ENCODE data around the gene NKX2-3.

The NKX2-3 gene

DNA sequence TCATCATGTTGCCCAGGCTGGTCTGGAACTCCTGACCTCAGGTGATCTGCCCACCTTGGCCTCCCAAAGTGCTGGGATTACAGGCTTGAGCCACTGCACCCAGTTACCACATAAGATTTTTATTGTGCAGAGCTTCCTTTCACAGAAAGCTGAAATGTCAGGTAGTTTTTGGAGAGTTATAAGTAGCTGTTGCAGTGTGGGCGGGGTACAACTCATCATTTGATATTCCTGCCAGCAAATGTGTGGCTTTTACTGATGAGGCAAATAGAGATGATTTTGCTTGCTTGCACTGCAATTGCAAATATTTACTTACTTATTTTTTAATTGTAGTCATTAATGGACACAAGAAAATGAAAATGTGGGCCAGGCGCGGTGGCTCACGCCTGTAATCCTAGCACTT, 32.4 kb downstream of the NKX2-3 start:
- no peak overlapping the region for H3K4me3 ChIP-seq (ENCODE audit: low read depth, low read length)
- TF ChIP-seq, protein P1, sequence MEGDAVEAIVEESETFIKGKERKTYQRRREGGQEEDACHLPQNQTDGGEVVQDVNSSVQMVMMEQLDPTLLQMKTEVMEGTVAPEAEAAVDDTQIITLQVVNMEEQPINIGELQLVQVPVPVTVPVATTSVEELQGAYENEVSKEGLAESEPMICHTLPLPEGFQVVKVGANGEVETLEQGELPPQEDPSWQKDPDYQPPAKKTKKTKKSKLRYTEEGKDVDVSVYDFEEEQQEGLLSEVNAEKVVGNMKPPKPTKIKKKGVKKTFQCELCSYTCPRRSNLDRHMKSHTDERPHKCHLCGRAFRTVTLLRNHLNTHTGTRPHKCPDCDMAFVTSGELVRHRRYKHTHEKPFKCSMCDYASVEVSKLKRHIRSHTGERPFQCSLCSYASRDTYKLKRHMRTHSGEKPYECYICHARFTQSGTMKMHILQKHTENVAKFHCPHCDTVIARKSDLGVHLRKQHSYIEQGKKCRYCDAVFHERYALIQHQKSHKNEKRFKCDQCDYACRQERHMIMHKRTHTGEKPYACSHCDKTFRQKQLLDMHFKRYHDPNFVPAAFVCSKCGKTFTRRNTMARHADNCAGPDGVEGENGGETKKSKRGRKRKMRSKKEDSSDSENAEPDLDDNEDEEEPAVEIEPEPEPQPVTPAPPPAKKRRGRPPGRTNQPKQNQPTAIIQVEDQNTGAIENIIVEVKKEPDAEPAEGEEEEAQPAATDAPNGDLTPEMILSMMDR (IDR thresholded peaks at IDR 0.05; ENCODE audit: low read depth, low read length, missing control alignments): no peak
- DNase-seq (ENCODE audit: low read depth): no peak

DNA sequence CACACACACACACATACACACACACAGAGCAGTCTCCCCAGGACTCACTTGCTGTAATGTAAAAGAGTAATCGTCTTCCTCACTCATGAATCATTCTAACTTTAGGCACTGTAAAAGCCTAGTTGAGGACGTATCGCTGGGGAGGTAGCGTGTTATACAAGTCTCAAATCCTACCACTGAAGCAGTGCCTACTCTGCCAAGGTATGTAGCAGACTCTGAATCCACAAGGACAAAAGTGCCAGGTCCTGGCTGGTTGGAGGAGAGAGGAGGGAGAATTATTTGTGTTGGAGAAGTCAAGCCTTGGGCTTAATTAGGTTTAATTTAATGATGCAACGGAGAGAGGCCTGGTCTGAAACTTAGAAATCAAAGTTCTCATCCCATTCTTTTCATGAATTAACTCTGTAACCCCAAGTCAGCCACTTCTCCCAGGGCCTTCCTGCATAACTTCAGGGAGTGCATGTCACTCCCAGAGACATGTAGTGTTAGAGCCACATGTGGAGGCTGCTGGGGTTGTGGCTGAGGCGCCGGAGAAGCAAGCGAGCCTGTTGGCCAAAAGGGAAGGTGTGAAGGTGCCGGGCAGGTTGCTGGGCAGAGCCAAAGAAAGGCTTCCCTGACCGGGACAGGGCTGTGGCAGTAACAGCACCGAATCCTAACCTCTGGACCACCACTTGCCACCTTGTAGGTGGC, 36.7 kb downstream of the NKX2-3 start:
- DNase-seq (ENCODE audit: low read depth): no peak
- TF ChIP-seq, protein P1 (IDR thresholded peaks at IDR 0.05; ENCODE audit: low read depth, low read length, missing control alignments): no peak
- H3K4me3 ChIP-seq (ENCODE audit: low read depth, low read length): no peak overlapping the region

DNA sequence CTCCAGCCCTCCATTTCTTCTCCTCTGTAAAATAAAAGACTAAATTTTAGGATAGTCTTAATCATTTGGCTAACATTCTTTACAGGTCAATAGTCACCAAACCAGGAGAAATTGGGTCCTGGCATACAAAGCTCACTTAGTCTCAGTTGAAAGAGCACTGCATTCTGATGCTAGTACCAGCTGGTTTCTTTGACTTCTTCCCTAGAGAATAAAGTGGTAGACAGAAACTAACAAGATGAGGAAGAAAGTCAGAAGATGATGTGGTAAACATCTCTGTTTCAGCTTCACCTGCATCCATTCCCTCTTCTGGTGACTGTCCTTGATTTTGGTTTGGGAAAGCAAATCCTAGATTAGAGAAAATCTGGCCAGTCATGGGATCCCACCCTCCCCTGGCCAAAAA, 37.2 kb downstream of the NKX2-3 start:
- no peak overlapping the region for H3K4me3 ChIP-seq (ENCODE audit: low read depth, low read length)
- TF ChIP-seq, protein P1 (IDR thresholded peaks at IDR 0.05; ENCODE audit: low read depth, low read length, missing control alignments): no peak
- DNase-seq (ENCODE audit: low read depth): no peak

DNA sequence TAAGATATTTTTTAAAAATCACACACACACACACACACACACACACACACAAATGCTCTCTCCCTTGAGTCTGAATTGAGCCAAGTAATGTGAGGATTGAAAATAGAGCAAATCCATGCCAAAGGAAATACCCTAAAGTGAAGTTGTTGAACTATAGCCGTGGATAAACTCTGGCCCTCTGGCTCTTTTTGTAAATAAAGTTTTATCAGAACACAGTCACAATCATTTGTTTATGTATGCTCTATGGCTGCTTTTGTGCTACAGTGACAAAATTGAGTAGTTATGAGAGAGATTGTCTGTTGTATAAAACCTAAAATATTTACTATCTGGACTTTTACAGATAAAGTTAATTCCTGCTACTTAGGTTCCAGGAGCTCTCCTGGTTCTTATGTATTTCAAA, 39.1 kb downstream of the NKX2-3 start:
- DNase-seq (ENCODE audit: low read depth): no peak
- no peak overlapping the region for H3K4me3 ChIP-seq (ENCODE audit: low read depth, low read length)
- TF ChIP-seq, protein P1 (IDR thresholded peaks at IDR 0.05; ENCODE audit: low read depth, low read length, missing control alignments): no peak

DNA sequence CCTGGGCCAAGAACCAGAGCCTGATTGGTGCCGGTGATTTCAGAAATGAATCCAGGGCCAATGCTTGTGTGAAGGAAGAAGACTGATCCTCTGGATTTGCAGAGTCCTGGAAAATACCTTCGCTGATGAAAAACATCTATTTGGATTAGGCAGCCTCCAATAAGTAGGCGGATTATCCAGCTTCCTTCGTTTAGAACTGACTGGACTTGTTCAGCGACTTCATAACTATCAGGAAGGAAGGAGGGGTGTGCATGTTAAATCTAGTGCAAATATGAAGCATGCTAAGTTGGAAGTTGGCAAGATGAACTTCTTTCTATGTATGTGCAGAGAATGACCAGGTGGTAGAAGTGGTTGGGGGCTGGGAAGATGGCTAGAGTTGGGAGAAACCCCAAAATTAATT, 41.0 kb downstream of the NKX2-3 start:
- no peak for DNase-seq (ENCODE audit: low read depth)
- no peak overlapping the region for H3K4me3 ChIP-seq (ENCODE audit: low read depth, low read length)
- TF ChIP-seq, protein P1 (IDR thresholded peaks at IDR 0.05; ENCODE audit: low read depth, low read length, missing control alignments): no peak

DNA sequence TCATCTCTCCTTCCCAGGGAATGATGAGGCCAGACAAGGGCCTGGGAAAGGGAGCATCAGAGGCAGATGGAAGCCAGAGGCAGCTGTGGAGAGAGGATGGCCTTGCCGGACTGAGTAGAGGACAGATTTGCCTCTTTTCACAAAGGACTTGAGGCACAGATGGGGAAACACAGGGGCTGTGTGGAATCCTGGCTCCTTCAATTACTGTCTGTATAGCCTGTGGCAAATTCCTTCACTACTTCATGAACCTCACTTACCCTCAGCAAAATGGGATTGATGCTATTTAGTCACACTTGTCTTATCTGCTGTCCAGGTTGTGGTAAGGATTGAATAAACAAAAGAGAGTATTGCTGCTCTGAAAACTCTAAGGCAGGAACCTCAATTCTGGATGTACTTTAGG, 47.2 kb downstream of the NKX2-3 start:
- H3K4me3 ChIP-seq (ENCODE audit: low read depth, low read length): no peak overlapping the region
- DNase-seq (ENCODE audit: low read depth): no peak
- TF ChIP-seq, protein P1 (IDR thresholded peaks at IDR 0.05; ENCODE audit: low read depth, low read length, missing control alignments): no peak

DNA sequence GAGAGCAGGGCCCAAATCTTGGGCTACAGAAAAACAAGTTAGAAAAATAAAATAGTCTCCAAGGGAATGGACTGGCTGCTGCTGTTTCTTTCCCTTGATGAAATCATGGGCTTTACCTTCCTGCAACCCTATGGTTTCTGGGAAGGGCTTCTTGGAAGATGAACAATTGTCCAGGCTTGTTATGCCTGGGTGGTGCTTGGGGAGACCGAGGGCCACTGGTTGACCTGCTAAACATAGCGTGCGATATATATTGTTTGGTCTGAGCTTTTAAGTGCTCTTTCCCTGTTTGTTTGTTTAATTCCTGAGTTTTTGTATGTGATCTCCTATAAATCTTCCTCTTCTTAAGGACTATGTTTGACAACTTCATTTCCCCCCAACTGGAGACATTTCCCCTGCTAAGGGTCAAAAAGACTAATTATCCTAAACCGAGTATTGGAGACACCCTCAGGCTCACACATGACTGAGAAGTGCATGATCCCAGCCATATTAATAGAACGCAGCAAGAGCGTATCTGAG, 49.6 kb downstream of the NKX2-3 start:
- TF ChIP-seq, protein P1 (IDR thresholded peaks at IDR 0.05; ENCODE audit: low read depth, low read length, missing control alignments): no peak
- no peak overlapping the region for H3K4me3 ChIP-seq (ENCODE audit: low read depth, low read length)
- DNase-seq (ENCODE audit: low read depth): no peak
